Measurements from ENCODE around the gene PIGH. TPM values are rescaled to one million over a fixed set of nuclear protein-coding genes. Genes with fewer than 3 reads are reported as not detected.
"Not testable (repeated sequence)": the region's sequence is repeated elsewhere in the genome, so short reads cannot be mapped to it uniquely, and the experiment has no call there.

Gene PIGH
- total RNA-seq, 4 donors from 2014 or later: 20.5 to 31.9 (median 27.7) TPM

DNA sequence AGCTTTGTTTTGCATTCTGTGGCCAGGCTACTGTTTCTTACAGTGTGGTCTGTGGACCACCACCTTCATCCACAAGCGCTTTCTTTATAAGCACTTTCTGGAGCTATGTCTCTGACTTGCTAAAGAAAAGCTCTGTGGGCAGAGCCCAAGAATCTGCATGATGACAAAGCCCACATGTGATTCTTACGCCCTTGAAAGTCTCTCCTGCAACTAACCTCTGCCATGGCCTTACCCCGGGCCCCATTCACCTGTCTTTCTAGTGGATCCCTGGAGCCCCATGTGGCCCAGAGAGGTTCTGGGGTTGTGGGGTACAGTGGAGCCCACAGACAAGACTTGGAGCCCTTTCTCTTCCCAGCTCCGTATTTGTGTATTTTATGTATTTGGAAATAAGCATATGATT is 50.3 kb downstream of the PIGH start:
- H3K4me1 ChIP-seq: no peaks in the 10 kb centered on the region
- TF ChIP-seq EP300 (IDR thresholded peaks at IDR 0.05) (no peak), POLR2A (IDR thresholded peaks at IDR 0.05) (no peak), POLR2AphosphoS5 (IDR thresholded peaks at IDR 0.05) (no peak)
- TF ChIP-seq, protein P1, sequence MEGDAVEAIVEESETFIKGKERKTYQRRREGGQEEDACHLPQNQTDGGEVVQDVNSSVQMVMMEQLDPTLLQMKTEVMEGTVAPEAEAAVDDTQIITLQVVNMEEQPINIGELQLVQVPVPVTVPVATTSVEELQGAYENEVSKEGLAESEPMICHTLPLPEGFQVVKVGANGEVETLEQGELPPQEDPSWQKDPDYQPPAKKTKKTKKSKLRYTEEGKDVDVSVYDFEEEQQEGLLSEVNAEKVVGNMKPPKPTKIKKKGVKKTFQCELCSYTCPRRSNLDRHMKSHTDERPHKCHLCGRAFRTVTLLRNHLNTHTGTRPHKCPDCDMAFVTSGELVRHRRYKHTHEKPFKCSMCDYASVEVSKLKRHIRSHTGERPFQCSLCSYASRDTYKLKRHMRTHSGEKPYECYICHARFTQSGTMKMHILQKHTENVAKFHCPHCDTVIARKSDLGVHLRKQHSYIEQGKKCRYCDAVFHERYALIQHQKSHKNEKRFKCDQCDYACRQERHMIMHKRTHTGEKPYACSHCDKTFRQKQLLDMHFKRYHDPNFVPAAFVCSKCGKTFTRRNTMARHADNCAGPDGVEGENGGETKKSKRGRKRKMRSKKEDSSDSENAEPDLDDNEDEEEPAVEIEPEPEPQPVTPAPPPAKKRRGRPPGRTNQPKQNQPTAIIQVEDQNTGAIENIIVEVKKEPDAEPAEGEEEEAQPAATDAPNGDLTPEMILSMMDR (IDR thresholded peaks at IDR 0.05): no peak
- 88 to 95% methylated on average over 4 of the region's 4 CpGs for WGBS, 2 donors (ENCODE audit: low coverage in 1 of 2)
- H3K27ac ChIP-seq: no peak overlapping the region
- H3K27me3 ChIP-seq: no peaks in the 10 kb centered on the region
- ATAC-seq: no peak
- no peaks in the 10 kb centered on the region for H3K9me3 ChIP-seq
- H3K4me3 ChIP-seq: no peak overlapping the region
- H3K36me3 ChIP-seq: peaks cover 0 to 10% of the 10 kb centered on the region in 2 donors

GRCh38 chr14:67547224-67547780 is 52.8 kb downstream of the PIGH start:
- H3K27me3 ChIP-seq: no peaks in the 10 kb centered on the region

GRCh38 chr14:67544590-67544989 is 55.5 kb downstream of the PIGH start:
- H3K4me1 ChIP-seq: no peaks in the 10 kb centered on the region
- H3K27ac ChIP-seq: no peak overlapping the region
- H3K4me3 ChIP-seq: no peak overlapping the region
- TF ChIP-seq EP300 (IDR thresholded peaks at IDR 0.05): no peak
- no peak for TF ChIP-seq POLR2A (IDR thresholded peaks at IDR 0.05)
- no peak for TF ChIP-seq POLR2AphosphoS5 (IDR thresholded peaks at IDR 0.05)
- H3K27me3 ChIP-seq: no peaks in the 10 kb centered on the region
- no peak for ATAC-seq
- no peaks in the 10 kb centered on the region for H3K9me3 ChIP-seq
- H3K36me3 ChIP-seq: peaks cover 0 to 22% of the 10 kb centered on the region in 2 donors
- WGBS, 2 donors (ENCODE audit: low coverage in 1 of 2): 100% methylated on average over 1 of the region's 1 CpG

More at GRCh38 chr14:67547224-67547780, 52.8 kb downstream of the PIGH start:
- TF ChIP-seq, protein P1 (IDR thresholded peaks at IDR 0.05): no peak
- no peak for TF ChIP-seq POLR2AphosphoS5 (IDR thresholded peaks at IDR 0.05)
- no peak for TF ChIP-seq POLR2A (IDR thresholded peaks at IDR 0.05)
- no peak for TF ChIP-seq EP300 (IDR thresholded peaks at IDR 0.05)
- Histone ChIP-seq H3K9me3 (no peaks in the 10 kb centered on the region), H3K4me3 (no peak overlapping the region), H3K36me3 (peaks cover 0 to 22% of the 10 kb centered on the region in 2 donors), H3K27ac (no peak overlapping the region), H3K4me1 (no peaks in the 10 kb centered on the region)
- ATAC-seq: no peak
- 95% methylated on average over 4 of the region's 5 CpGs; no CpG with 5 or more reads in 1 of the 2 donors for WGBS, 2 donors (ENCODE audit: low coverage in 1 of 2)

- H3K27me3 ChIP-seq, ATAC-seq, H3K4me1 ChIP-seq, H3K4me3 ChIP-seq, H3K27ac ChIP-seq, H3K9me3 ChIP-seq: not testable (repeated sequence)
- WGBS, 2 donors (ENCODE audit: low coverage in 1 of 2): 78 to 80% methylated on average over 2 to 9 of the region's 13 CpGs
- peaks cover 0 to 22% of the 10 kb centered on the region in 2 donors for H3K36me3 ChIP-seq
Measured at GRCh38 chr14:67542620-67543019, 57.4 kb downstream of the PIGH start.

DNA sequence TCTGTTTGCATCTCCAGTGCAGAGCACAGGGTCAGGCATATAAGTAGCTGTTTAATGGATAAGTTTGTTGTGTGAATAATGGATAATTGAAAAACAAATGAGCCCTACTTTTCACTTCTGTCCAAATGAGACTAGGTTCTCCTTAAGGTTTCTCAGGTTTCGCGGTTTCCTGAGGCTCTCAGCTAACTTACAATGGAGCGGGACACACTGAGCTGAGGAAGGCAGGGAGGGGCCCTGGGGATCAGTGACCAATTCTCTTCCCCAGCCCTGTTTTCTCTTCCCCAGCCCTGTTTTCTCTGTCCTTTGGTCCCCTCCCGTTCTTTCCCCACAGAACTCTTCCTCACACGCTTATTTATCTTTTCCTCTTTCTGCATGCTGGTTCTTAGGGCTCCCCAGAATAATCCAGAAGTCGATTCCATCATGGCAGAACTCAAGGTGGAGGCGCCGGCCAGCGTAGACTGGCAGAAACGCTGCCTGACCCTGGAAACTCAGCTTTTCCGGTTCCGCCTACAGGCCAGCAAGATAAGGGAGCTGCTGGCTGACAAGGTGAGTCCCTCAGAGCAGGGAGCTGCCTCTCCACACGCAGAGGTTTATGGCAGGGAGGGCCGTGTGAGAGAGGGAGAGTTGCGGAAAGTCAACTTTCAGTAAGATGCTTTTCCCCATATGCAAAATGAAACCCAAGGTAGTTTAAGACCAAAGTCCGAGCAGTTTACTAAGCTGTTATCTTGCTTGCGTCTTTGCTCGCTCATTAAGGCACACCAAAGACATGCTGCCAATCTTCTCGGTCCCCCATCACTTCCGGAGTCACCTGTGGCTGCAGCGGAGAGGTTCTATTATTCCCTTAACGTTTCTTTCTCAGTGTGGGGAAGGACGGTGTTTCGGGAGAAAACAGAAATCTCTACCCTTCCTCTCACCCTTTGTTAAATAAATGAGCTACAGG is 58.4 kb downstream of the PIGH start:
- Histone ChIP-seq H3K4me1 (peaks cover 0 to 5% (median 0%) of the 10 kb centered on the region in 3 donors), H3K9me3 (no peaks in the 10 kb centered on the region), H3K27me3 (no peaks in the 10 kb centered on the region), H3K4me3 (no peak overlapping the region), H3K27ac (no peak overlapping the region), H3K36me3 (peaks cover 0 to 18% of the 10 kb centered on the region in 2 donors)
- 62 to 66% methylated on average over 8 to 19 of the region's 24 CpGs for WGBS, 2 donors (ENCODE audit: low coverage in 1 of 2)
- ATAC-seq: no peak
- TF ChIP-seq, protein P1 (IDR thresholded peaks at IDR 0.05): no peak
- TF ChIP-seq EP300 (IDR thresholded peaks at IDR 0.05) (no peak), POLR2A (IDR thresholded peaks at IDR 0.05) (no peak), POLR2AphosphoS5 (IDR thresholded peaks at IDR 0.05) (no peak)

Small RNA genes lying within 50 kb of the gene (small RNA-seq; reads per million reads assigned to genes)
- gene AL132640.3: 0 reads per million in 4 donors
- gene RF00019: 0 reads per million in 4 donors

Other genes with a start within 250 kb of the PIGH start
- 100 to 1,000 TPM in 2 of 4 donors, 10 to 100 TPM in 2; 71.1 to 142 (median 94.3) TPM for gene ATP6V1D, start 240.5 kb downstream of the PIGH start, total RNA-seq
- gene EIF2S1, start 239.9 kb downstream of the PIGH start, total RNA-seq: 100 to 1,000 TPM; 102 to 180 (median 150) TPM
- gene PLEK2, start 188.1 kb downstream of the PIGH start, total RNA-seq: under 1 TPM in 1 of 4 donors, not detected in 3; 0.37 TPM
- gene TMEM229B, start 111.5 kb downstream of the PIGH start, total RNA-seq: 1 to 10 TPM in 3 of 4 donors, under 1 TPM in 1; 0.94 to 3.9 (median 2.5) TPM
- 1 to 10 TPM; 1.8 to 6.1 (median 4.0) TPM for gene PLEKHH1, start 67.0 kb downstream of the PIGH start, total RNA-seq
- gene ARG2, start 19.7 kb upstream of the PIGH start, total RNA-seq: 10 to 100 TPM in 3 of 4 donors, 1 to 10 TPM in 1; 5.7 to 24.7 (median 14.9) TPM
- gene VTI1B, start 74.4 kb upstream of the PIGH start, total RNA-seq: 10 to 100 TPM; 77.0 to 98.5 (median 90.4) TPM
- gene RDH11, start 95.5 kb upstream of the PIGH start, total RNA-seq: 10 to 100 TPM; 38.5 to 42.5 (median 41.4) TPM
- gene RDH12, start 101.6 kb upstream of the PIGH start, total RNA-seq: under 1 TPM in 1 of 4 donors, not detected in 3; 0.20 TPM
- gene ZFYVE26, start 216.3 kb upstream of the PIGH start, total RNA-seq: 10 to 100 TPM; 19.3 to 30.7 (median 23.1) TPM
- 1 to 10 TPM; 5.1 to 7.0 (median 6.0) TPM for gene RAD51B, start 219.5 kb upstream of the PIGH start, total RNA-seq